GM19351 (cell line): ENCODE results near the gene RXFP4.
"Not testable (repeated sequence)": the region's sequence is repeated elsewhere in the genome, so short reads cannot be mapped to it uniquely, and the experiment has no call there.

Experiments
- ATAC-seq: cut with Tn5 transposase; IDR thresholded peaks from one replicate; pipeline ENCODE4 v1.9.1; 2021; ENCODE audit warnings: mild to moderate bottlenecking, moderate library complexity; ENCODE audit not compliant: unreplicated experiment

RXFP4 gene, protein sequence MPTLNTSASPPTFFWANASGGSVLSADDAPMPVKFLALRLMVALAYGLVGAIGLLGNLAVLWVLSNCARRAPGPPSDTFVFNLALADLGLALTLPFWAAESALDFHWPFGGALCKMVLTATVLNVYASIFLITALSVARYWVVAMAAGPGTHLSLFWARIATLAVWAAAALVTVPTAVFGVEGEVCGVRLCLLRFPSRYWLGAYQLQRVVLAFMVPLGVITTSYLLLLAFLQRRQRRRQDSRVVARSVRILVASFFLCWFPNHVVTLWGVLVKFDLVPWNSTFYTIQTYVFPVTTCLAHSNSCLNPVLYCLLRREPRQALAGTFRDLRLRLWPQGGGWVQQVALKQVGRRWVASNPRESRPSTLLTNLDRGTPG

DNA sequence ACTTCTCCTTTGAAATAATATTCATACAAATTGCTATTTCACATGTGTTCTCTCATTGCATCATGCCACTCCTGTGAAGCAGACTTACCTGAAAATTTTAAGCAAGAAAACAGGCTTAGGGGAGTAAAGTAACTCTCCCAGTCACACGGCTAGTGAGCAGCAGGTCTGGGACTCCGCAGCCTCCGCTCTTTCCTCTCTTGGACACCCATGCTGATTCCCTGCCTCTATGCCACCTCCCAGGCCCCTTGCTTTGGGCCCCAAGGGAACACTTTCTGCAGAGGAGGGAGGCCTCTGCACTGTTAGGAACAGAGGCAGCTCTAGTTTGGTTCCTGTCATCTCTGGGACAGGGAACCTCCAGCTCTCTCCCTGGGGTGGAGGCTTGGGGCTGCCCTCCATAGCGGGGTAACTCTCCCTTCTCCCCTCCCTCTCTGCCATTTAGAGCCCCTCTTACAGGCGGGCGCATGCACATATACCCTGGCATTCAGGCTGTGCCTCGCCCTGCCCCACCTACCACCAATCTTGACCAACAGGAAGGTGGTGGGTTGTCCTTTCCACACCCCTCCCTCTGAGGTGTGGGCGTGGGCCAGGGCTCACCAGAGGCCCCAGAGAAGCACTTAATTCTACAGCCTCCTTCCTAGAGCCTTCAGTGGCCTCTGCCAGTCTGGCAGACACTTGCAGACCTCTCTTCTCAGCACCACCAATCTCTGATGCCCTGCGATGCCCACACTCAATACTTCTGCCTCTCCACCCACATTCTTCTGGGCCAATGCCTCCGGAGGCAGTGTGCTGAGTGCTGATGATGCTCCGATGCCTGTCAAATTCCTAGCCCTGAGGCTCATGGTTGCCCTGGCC, at the start of gene RXFP4:
Gene RXFP4, plus strand, starts transcription at position 646 of the 852 bp plus-strand sequence. Its CDS starts 72 bp downstream, at position 718.
- no peak for ATAC-seq

DNA sequence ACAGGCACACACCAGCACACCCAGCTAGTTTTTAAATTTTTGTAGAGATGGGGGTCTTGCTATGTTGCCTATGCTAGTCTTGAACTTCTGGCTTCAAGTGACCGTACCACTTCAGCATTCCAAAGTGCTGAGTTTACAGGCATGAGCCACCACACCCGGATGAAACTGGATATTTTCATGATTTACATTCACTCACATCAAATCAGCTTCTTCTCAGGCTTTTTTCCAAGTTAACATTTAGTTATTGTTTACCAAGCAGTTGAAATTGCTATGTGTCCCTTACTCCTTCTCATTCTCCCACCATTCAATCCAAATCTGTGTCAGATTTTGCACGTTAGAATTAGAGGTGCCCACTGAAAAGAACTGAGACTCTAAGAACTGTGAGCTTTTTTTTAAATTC, 48.6 kb upstream of the RXFP4 start:
- no peak for ATAC-seq

DNA sequence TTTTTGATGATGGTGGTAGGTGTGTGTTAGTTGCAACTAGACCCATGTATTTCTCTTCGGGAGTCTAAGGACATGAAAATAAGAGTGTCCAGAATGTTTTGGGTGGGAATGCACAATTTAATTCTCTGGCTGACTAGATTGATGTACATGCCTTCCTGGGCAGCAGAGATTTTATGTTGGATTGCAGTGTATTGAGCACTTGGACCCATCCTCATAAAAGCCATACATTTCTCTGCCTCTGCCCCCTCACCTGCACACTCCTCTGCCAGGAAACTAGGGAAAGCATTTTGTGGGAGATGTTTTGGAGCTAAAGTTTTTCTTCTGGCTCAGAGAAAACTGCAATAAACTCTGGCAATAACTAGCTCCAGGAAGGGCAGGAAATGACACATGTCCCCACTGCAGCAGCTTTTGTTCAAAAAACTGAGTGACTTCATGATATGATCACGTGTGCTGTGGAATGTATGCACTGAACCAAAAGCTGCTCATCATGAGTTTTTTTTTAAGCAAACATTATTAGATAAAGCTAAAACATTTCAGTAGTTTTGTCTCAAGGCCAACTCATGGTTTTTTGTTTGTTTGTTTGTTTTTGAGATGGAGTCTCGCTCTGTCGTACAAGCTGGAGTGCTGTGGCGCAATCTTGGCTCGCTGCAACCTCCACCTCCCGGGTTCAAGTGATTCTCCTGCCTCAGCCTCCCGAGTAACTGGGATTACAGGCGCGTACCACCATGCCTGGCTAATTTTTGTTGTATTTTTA, 47.9 kb upstream of the RXFP4 start:
- ATAC-seq: no peak

- not testable (repeated sequence) for ATAC-seq
These were observed 45.8 kb upstream of the RXFP4 start for GRCh38 chr1:155895617-155896016.

- not testable (repeated sequence) for ATAC-seq
These were observed 45.0 kb upstream of the RXFP4 start for GRCh38 chr1:155896476-155896875.

DNA sequence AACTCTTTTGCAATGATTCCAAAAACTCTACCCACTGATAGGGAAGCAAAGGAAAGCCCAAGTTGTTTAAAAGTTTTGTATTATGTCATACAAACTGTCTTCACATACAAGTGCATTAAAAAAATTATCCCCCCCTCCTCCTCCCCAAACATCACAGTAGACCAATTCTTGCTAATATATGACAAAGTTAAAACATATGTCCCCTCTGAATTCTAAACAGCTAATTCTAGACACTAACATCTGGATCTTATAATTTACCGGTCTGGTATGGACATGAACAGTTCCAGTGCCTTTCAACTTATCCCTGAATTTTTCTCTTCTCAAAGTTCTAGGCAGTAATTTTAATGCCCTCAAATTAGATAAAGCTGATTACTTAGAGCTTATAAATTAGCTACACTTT, 43.7 kb upstream of the RXFP4 start:
- ATAC-seq: no peak

DNA sequence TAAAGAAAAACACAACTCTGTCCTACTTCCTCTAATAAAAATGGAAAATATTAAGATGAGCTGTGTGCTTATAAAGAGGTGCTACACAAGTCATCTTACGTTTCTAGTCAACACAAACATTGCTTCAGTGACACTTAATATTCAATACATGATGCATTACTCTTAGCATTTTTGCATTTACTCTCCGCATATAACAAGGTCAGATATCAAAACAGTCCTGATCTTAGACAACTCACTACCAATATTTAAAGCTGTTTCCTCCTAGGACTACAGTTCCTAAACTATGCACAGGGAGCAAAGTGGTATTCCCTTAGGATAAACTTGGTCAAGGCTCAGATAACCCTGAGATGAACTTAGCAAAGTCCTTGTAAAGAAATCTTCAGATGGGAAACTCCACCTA, 42.5 kb upstream of the RXFP4 start:
- ATAC-seq: no peak

DNA sequence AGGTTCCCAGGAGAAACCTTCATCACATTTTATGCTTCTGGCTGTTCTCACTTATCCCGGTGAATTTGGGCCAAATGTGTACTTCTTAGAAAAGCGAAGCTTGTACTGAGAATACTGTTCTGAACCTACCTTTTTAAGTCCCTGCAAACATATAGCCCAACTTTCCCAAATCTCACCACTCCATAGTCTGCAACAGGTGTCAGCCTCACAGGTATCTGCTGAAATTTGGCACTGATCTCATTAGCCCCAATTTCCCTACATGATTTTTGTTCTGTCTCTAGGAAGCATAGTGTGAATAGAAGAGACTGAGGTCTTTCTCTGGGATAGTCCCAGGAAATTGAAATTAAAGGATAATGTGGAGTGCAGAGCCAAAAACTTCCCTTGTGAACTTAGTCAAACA, 41.8 kb upstream of the RXFP4 start:
- ATAC-seq: no peak

DNA sequence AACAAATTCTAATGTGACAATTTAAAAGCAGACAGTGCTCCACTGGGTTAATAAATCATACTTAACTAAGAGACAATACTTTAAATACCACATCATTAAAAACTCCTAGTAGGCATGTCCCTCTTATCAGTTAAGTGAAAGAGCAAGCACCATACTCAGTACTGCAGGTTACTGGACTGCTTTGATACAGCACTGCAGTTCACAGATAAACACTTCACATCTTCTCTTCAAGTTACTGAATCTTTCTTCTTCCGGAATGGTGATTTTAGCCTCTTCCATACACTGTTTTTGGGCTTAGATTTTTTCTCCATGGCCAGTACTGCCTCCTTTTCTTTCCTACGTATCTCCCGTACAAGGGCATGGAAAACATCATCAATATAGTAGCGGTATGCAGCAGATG, 41.3 kb upstream of the RXFP4 start:
- no peak for ATAC-seq

- ATAC-seq: no peak
These were observed 37.2 kb upstream of the RXFP4 start for GRCh38 chr1:155904261-155904660.

GRCh38 chr1:155909894-155910293, 31.5 kb upstream of the RXFP4 start:
- ATAC-seq: no peak

- ATAC-seq: no peak
These were observed 30.8 kb upstream of the RXFP4 start for GRCh38 chr1:155910621-155911121.

DNA sequence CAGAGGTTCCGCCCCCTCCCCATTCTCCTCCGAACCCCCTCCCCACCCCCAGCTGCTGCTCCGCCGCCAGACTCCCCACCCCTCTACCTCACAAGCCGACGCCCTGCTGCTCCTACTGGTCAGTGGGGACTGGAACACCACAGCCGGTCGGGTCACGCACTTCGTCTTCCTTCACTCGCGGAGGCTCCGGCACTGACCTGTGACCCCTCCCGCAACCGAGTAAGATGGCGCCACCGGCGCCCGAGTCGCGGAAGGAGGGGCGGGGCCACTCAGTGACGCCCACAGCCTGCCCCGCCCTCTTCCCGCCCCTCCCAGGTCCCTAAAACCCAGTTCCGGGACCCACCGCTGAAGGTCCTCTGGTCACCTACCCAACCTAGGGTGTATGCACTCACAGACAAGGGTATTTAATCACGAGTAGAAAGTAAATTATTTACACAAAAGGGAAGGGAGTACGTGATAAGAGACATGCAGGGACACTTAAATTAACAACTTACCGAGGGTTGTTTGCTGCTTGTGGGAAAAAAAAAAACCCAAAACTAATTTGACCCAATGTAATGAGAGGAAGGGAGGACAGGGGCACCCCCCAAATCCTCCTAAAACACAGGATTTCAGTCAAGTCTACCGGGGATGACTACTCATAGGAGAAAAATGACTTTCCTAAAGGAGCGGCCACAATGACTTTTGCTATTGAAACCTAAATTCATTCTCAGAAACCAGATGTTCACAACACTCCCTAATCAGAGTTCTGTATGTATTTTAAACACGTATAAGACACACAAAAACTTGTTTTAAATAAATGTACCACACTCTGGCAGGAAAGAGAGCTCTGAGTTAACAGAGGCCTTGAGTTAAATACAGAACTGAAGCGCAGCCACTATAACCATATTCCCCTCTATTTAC, 30.0 kb upstream of the RXFP4 start, which contains the start of gene RIT1:
Gene RIT1, minus strand, starts transcription at position 194 of the 900 bp plus-strand sequence. CDS start 588 bp downstream, outside the sequence.
- ATAC-seq: peak; percentile 76

GRCh38 chr1:155912056-155912536, 29.3 kb upstream of the RXFP4 start:
- ATAC-seq: no peak

DNA sequence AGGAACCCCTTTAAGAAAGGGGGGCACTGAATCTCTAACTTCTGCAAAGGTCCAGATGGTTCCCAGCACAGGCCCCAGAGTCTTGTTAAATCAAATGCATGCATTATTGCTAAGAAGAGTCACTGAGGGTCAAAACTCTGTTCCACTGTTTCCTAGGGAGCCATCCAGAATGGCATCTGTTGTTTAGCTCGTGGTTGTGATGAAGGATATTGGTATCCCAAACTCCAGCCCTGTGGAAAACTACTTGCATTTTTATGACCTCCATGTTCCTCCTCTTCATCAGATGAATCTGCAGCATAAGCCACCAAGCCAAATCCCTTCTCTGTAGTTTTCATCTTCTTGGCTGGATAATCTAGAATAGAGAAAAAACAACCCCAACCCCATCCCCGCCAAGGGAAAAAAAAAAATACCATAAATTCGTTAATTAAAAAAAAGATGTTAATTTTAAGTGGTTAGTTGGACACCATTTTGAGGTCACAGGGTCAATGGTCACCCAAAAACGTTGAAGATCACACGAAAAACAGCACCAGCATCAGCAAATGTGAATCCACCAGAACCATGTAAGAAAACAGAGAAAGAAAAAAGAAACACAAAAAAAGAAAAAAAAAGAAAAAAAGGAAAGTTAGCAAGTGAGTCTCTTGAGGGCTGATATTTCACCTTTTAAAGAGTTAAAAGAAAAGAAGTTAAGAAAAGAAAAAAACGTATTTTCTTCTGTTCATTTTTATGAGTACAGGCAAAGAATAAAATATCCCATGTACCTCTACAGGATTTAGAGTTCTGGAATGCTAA, 27.3 kb upstream of the RXFP4 start:
- no peak for ATAC-seq

DNA sequence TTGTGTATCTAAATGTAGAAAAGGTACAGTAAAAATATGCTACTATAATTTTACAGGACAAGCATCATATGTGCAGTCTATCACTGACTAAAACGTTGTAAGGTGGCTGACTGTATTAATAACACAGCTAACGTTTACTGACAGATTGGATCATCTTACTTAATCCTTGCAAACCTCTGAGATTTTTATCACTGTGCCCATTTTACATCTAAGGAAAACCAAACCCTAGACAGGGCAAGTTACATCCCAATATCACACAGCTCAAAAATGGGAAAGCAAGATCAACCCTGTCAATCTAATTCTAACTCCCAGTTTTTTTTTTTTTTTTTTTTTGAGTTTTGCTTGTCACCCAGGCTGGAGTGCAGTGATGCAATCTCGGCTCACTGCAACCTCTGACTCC, 22.8 kb upstream of the RXFP4 start:
- no peak for ATAC-seq

DNA sequence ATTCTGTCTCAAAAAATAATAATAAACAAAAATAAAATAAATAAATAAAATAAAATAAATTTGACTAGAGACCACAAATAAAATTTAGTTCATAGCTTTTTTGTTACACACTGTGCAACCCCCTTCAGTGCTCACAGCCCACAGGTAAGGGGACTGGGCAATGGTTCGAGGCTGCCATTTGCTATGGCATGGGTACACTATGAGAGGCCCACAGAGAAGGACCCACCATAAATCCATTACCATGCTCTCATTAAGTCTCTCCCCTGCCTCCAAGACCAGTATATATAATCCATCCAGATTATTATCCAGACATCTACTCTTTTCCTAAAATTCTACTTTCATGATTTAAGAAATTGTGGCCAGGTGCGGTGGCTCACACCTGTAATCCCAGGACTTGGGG, 21.6 kb upstream of the RXFP4 start:
- ATAC-seq: no peak

- no peak for ATAC-seq
These were observed 20.7 kb upstream of the RXFP4 start for GRCh38 chr1:155920717-155921116.

DNA sequence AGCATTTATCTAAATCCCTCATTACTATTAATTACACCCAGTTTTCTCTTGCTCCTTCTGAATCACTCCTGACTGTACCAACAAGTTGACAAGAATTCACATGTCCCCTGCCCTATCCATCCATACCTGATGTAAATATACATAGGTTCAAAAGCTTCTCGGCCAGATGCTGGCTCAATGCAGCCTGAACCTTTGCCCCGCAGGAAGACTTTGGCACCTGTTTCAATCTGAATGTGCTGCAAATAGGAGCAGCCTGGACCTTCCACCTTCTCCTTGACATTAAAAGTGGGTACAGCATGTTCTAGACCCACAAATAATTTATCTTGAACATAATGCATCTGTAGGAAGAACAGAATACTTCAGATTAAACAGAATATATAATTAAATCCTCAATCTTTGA, 15.9 kb upstream of the RXFP4 start:
- no peak for ATAC-seq
